ENCODE data around the gene SAP30.
A peak's percentile ranks its signal among the peaks of the same experiment; 100 is the strongest.

Gene SAP30

DNA sequence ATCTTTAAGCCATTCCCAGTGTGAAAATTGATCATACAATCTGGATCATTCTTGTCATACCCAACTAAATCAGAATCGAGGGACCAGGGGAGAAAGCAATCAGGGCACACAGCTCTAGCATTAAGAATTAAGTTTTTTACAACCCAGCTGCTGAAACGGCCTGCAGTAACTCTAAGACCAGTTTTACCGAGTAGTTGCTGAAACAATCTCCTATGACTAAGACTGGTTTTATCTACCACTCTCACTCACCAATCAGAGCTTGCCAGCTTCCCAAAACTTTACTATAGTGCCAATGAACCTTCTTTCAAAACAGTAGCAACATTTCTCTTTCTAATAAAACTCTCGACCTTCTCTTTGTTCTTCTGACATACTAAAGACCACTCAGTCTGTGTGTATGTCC lies 2.8 kb upstream of the SAP30 start:
- peak; percentile 13 for DNase-seq

DNA sequence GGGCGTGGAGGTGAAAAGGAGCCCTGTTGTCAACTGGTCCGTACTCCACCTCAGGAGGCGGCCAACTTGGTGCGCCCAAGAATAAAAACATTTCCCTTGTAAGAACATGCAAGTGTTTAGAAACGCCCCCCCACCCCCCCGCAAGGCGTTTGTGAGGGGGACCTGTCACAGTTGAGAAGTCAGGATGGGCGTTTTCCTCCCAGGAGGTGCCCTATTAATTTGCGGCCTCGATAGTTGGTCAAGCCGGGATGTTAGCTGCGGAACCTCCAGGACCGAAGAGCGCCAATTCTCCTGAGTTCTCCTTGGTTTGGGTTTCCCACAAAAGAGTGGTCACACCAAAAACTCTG lies 651 bp upstream of the SAP30 start:
- DNase-seq: no peak

DNA sequence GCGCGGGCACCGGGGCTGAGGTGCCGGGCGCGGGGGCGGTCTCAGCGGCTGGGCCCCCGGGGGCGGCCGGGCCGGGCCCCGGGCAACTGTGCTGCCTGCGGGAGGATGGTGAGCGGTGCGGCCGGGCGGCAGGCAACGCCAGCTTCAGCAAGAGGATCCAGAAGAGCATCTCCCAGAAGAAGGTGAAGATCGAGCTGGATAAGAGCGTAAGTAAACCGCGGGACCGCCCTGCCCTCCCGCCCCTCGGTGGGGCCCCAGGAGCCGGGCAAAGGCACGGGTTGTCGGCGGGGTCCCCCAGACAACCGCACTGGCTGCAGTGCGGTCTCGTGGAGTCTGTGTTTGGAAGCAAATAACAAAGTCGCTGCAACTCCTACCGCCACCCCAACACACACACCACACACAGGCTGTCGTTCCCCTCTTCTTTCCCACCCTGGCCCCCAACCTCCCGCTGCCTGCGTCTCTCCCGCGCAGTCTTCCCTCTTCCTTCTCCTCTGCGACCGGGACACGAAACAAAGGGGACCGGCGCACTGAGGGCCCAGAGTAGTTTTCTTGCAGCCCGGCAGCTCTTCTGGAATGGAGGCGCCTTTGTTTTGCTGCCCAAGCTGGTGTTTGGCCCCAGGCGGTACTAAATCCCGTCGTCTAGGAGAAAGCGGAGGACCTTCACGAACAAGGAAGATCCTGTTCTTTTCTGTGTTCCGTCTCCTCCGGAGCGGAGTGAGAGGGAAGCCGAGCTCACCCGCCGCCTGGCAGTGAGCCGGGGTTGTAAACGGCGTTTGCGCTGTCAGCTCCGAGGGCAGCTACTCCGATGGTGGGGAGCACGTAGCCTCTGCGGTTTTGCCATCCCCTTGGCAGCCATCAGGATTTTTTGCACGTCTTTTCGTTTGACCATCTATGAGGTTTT lies 788 bp downstream of the SAP30 start:
- DNase-seq: peak; percentile 19

GRCh38 chr4:173374588-173374987 lies 3.8 kb downstream of the SAP30 start:
- no peak for DNase-seq

- DNase-seq: no peak
Observed at GRCh38 chr4:173379929-173380328, 9.2 kb downstream of the SAP30 start.

- DNase-seq: no peak
Observed at GRCh38 chr4:173380987-173381386, 10.2 kb downstream of the SAP30 start.

- DNase-seq: no peak
Observed at GRCh38 chr4:173381610-173382009, 10.9 kb downstream of the SAP30 start.

GRCh38 chr4:173382349-173382748 lies 11.6 kb downstream of the SAP30 start:
- no peak for DNase-seq

DNA sequence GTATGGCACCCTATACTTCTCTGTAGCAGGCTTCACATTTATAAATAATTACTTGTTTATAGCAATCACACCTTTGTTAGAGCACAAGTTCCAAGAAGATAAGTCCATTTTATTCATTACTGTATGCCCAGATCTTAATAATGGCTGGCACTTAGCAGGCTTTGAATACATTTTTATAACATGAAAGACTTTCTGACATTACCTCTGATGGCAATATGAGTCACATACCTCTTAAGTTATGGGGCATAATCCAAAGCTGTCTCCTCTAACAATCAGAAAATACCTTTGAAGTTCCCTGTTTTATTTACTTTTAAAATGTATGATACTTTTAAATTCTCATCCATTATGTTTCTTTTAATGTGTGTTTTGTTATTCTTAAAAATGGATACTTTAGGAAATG lies 16.0 kb downstream of the SAP30 start:
- no peak for DNase-seq

DNA sequence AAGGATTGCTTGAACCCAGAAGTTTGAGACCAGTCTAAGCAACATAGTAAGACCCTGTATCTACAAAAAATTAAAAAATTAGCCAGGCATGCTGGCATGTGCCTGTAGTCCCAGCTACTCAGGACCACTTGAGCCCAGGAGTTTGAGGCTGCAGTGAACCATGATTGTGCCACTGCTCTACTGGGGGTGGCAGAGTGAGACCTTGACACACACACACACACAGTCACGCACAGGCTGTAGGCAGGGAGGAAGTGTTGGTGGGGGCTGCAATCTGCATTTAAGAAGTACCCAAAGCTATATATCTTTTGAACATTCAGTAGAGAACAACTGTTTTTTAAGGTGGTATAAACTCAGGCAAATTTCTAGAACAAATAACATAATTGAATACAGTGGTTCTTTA lies 20.9 kb downstream of the SAP30 start:
- no peak for DNase-seq

DNA sequence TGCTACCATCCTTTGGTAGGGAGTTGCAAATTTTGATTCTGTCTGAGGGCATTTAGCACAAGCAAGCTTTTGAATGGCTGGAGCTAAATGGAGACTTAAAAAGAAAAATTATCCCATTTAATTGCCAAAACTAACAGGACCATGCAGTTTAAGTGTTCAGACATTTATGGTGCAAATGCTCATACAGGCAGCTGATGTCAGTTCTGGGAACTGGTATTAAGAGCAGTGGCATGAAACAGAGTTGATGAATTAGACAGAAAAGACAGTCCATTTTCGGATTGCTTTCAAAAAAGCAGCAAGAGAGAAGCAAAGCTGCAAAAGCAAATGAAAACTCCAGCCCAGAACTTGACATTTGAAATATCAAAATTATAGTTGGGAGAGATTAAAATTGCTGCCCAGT lies 26.9 kb downstream of the SAP30 start:
- DNase-seq: no peak

DNA sequence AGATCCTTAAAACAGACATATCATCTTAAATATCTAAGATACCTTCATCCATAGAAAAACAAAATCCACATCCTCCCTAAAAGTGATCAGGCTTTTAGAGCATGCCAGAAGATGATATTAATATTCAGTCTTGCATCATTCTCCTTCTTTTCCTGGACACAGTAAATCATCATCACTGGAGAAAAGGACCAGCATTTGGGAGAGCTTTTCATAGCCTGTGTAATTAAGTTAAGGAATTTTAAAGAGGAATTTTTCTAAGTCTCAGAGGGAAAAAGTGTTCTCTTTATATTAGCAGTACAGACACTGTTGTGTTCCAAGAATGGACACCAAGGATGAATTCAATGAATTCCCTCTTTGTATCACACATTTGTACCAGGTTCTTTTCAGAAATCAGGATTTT lies 27.5 kb downstream of the SAP30 start:
- no peak for DNase-seq

DNA sequence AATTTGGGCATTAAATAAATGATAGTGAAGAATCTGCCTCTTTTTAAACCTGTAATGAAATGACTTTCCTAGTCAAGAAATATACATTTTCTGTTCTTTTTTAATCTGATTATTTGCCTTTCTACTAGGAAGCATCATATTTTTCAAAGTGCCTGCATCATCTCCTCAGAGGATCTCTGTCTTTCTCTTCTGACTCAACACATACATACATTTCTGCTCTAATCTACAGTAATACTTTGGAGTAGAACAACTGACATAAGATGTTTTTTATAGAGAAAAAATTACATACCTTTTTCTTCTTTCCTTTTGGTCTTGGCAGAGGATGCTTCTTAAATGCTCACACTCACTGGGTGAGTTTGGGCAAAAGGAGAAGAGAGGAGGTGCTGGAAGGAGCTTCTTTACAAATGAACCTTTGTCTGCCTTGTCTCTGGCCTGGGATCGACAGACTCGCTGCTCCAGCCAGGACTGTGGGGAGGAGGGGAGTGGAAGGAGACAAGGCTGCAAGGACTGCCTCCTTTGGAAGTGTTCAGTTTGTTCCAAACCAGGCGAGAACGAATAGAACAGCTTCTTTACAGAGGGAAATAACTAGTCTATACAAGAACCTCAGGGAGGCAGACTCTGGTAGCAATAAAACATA lies 28.1 kb downstream of the SAP30 start, which contains the start of gene SCRG1:
SCRG1 (minus strand) TSS at position 338 of the 637 bp plus-strand sequence. CDS start 7,702 bp downstream, outside the sequence.
- no peak for DNase-seq

GRCh38 chr4:173401063-173401462 lies 30.3 kb downstream of the SAP30 start:
- DNase-seq: no peak

DNA sequence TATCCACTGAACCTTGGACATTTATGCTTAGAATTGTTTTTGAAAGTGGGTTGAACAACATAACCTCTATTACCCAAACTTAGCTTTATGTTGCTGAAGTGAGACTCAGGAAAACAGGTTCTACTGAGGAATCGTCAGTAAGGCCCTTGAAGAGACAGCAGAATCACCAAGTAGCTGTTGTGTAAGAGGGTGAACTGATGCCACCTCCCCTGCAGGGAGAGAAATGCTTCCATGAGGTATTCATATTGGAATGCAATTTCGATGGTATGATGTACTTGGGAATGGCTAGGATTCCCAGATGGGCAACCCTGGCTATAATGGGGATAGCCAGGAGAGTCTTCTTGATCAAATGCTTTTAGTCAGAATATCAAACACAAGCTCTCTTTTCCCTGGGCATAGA lies 32.3 kb downstream of the SAP30 start:
- no peak for DNase-seq

DNA sequence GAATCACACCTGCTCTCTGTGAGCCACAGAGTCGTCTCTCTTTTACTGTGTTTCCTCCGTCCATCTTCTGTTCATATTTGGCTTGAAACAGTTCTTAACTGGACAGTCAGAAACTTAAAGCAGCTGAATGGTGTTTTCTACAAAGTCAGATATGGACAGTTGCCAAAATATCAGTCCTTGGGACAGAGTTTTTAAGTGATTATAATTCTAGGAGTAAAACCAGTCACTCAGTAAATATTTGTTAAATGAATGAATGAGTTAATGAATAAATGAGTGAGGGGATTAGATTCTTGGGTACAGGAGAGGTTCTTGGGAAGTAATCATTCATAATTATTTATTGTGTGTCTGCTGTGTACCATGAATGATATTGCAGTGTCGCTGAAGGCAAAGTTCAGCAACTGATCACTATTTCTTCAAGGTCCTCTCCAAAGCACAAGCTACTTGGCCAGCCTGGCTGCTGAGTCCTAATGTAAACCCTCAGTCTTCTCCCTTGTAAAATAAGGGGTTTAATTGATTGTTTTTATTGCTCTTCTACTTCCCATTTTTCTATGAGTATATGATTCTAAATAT lies 33.6 kb downstream of the SAP30 start:
- no peak for DNase-seq

- no peak for DNase-seq
Observed at GRCh38 chr4:173405840-173406606, 35.3 kb downstream of the SAP30 start.

- DNase-seq: no peak
Observed at GRCh38 chr4:173410079-173410478, 39.3 kb downstream of the SAP30 start.

DNA sequence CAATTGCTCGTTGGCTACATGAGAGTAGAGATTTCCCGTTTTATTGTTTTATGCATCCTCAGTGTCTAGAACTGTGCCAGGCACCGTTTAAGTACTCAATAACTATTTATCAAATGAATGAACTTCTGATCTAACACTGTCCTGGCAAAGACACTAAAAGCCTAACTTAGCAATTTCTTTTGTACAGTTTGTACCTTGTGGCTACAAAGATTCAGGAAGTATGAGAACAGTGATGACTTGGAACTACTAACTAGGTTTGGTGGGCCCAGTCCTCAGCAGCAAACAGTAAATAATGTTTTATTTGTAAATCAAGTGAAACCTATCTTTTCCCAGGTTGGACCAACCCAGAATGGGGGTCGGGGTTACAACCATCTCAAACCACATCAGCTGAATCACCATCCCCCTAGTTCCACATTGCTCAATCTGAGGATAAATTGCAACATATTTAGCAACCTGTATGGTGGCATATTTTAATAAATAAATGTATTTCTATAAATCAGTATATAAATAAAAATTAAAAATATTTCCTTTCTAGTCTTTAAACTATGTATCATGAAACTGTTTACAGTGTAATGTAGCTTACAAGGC lies 40.4 kb downstream of the SAP30 start:
- DNase-seq: no peak

DNA sequence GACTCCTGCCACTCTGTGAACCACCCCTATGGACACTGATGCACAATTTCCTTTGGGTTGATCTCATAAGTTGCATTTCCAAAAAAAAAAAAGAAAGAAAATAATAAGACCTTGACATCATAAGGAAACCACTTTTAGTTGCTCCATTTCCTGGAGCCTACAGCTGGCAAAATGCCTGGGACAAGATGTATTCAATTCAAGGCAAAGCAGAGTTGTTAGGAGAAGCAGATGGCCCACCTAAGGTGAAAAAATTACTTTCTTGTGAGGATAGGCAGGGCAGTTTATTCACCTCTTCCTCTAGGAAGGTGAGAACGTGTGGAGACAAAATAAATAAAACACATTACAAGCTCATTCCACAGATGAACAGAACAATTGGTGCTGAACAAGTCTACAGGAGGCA lies 42.3 kb downstream of the SAP30 start:
- DNase-seq: no peak

GRCh38 chr4:173414456-173414855 lies 43.7 kb downstream of the SAP30 start:
- no peak for DNase-seq

GRCh38 chr4:173415092-173415491 lies 44.3 kb downstream of the SAP30 start:
- no peak for DNase-seq
